Uterus (tissue), 2 donors: Measurements from ENCODE around the gene OBI1.

Source experiments
- POLR2A ChIP-seq, 2 donors: fragments of 450-650 bp; IDR thresholded peaks; one replicate each; pipeline ENCODE4 v1.6.1; 2016; ENCODE audit warnings: antibody characterized with exemption in 2 of 2, mild to moderate bottlenecking in 1 of 2, moderate library complexity in 1 of 2
- TF ChIP-seq, protein P1 (sequence below), 4 experiments: fragments of 200-600 bp in 2 of 4; fragments of 450-650 bp in 2 of 4; sonication (generic) in 2 of 4; IDR thresholded peaks; one replicate each; pipeline ENCODE4 v1.5.1; 2016 to 2019; ENCODE audit warnings: antibody characterized with exemption in 4 of 4, mild to moderate bottlenecking in 2 of 4, moderate library complexity in 1 of 4

GRCh38 chr13:78595495-78596398 is 63.2 kb downstream of the OBI1 start:
- TF ChIP-seq, protein P1, sequence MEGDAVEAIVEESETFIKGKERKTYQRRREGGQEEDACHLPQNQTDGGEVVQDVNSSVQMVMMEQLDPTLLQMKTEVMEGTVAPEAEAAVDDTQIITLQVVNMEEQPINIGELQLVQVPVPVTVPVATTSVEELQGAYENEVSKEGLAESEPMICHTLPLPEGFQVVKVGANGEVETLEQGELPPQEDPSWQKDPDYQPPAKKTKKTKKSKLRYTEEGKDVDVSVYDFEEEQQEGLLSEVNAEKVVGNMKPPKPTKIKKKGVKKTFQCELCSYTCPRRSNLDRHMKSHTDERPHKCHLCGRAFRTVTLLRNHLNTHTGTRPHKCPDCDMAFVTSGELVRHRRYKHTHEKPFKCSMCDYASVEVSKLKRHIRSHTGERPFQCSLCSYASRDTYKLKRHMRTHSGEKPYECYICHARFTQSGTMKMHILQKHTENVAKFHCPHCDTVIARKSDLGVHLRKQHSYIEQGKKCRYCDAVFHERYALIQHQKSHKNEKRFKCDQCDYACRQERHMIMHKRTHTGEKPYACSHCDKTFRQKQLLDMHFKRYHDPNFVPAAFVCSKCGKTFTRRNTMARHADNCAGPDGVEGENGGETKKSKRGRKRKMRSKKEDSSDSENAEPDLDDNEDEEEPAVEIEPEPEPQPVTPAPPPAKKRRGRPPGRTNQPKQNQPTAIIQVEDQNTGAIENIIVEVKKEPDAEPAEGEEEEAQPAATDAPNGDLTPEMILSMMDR (IDR thresholded peaks at IDR 0.05): no peak
- TF ChIP-seq POLR2A (IDR thresholded peaks at IDR 0.05): no peak
